A549 (cell line): ENCODE data around the gene SND1.

ENCODE experiments used
- BHLHE40 ChIP-seq: IDR thresholded peaks from 2 replicates; pipeline ENCODE4 v1.6.1; 2012; ENCODE audit warnings: low read depth, low read length, inconsistent platforms
- CBX8 ChIP-seq: fragments of 200-600 bp; sonication (generic); IDR thresholded peaks from 2 replicates; pipeline ENCODE4 v1.6.1; 2016
- CEBPB ChIP-seq, 2 experiments: fragments of >200 bp in 1 of 2; sonication (Bioruptor Twin) in 1 of 2; formaldehyde crosslinking in 1 of 2; IDR thresholded peaks; 2 replicates each; pipeline ENCODE4 v1.6.1; 2012 to 2016
- CTCF ChIP-seq: fragments of >200 bp; sonication (Bioruptor Twin); formaldehyde crosslinking; IDR thresholded peaks from 3 replicates; pipeline ENCODE4 v1.5.1; 2016
- NFE2L2 ChIP-seq: fragments of 150-350 bp; conservative IDR thresholded peaks from 2 replicates; pipeline ENCODE4 v1.6.1; 2014; ENCODE audit warnings: low read length
- POLR2A ChIP-seq: IDR thresholded peaks from 2 replicates; pipeline ENCODE4 v1.6.1; 2012; ENCODE audit warnings: mild to moderate bottlenecking, low read length
- RAD21 ChIP-seq, 2 experiments: fragments of >200 bp in 1 of 2; sonication (Bioruptor Twin) in 1 of 2; formaldehyde crosslinking in 1 of 2; IDR thresholded peaks in 1 of 2; conservative IDR thresholded peaks in 1 of 2; 2 replicates in 1 of 2; 3 replicates in 1 of 2; pipeline ENCODE4 v1.6.1; 2012 to 2018; ENCODE audit warnings: inconsistent platforms in 1 of 2
- ZNF302 ChIP-seq: fragments of 250-450 bp; sonication (Bioruptor Pico); IDR thresholded peaks from 2 replicates; pipeline ENCODE4 v1.9.0; 2021; ENCODE audit warnings: inconsistent platforms, mild to moderate bottlenecking, moderate library complexity

GRCh38 chr7:127909424-127910152, 257.6 kb downstream of the SND1 start:
- no peak for TF ChIP-seq RAD21 (conservative IDR thresholded peaks at IDR 0.05 in 1 of 2, IDR thresholded peaks at IDR 0.05 in 1 of 2)
- TF ChIP-seq POLR2A = no peak
- TF ChIP-seq ZNF302 (CRISPR knock-in tag) = no peak
- no peak for TF ChIP-seq CEBPB (IDR thresholded peaks at IDR 0.05)
- no peak for TF ChIP-seq CTCF
- TF ChIP-seq CBX8 = no peak
- TF ChIP-seq BHLHE40 = no peak
- TF ChIP-seq NFE2L2 = no peak
